MM.1S (cell line): ENCODE results near the gene RGS19.

Experiments used
- DNase-seq: peaks from one replicate; pipeline ENCODE4 v3.0.0-alpha.2; 2015
- H2AFZ ChIP-seq: fragments of 300-600 bp; sonication (generic); 2 replicates; pipeline ENCODE4 v1.6.0; 2016; ENCODE audit warnings: antibody characterized with exemption, low read length
- H3F3A ChIP-seq: fragments of 300-600 bp; sonication (generic); 2 replicates; pipeline ENCODE4 v1.6.1; 2016; ENCODE audit warnings: mild to moderate bottlenecking, antibody characterized with exemption, low read length, moderate library complexity, mixed read lengths; ENCODE audit not compliant: insufficient read depth
- H3K27ac ChIP-seq: fragments of 300-600 bp; sonication (generic); 2 replicates; pipeline ENCODE4 v1.5.1; 2016; ENCODE audit warnings: mild to moderate bottlenecking, low read length
- H3K27me3 ChIP-seq: fragments of 300-600 bp; sonication (generic); replicated peaks from 2 replicates; pipeline ENCODE4 v1.6.0; 2016; ENCODE audit warnings: low read length; ENCODE audit not compliant: insufficient read depth
- H3K36me3 ChIP-seq: fragments of 300-600 bp; sonication (generic); replicated peaks from 2 replicates; pipeline ENCODE4 v1.6.1; 2016; ENCODE audit warnings: mild to moderate bottlenecking, low read length, mixed read lengths; ENCODE audit not compliant: insufficient read depth
- H3K4me1 ChIP-seq: fragments of 300-600 bp; sonication (generic); 2 replicates; pipeline ENCODE4 v1.6.1; 2016; ENCODE audit warnings: low read length, mixed read lengths
- H3K4me2 ChIP-seq: fragments of 300-600 bp; sonication (generic); 2 replicates; pipeline ENCODE4 v1.6.0; 2016; ENCODE audit warnings: low read depth, low read length
- H3K4me3 ChIP-seq: fragments of 300-600 bp; sonication (generic); 2 replicates; pipeline ENCODE4 v1.5.1; 2016; ENCODE audit warnings: low read length, mixed read lengths
- H3K79me2 ChIP-seq: fragments of 300-600 bp; sonication (generic); 2 replicates; pipeline ENCODE4 v1.6.1; 2016; ENCODE audit warnings: mixed run types, low read length, mixed read lengths
- H3K9ac ChIP-seq: fragments of 300-600 bp; sonication (generic); 2 replicates; pipeline ENCODE4 v1.6.1; 2016; ENCODE audit warnings: low read length, mixed read lengths
- H3K9me2 ChIP-seq: fragments of 300-600 bp; sonication (generic); replicated peaks from 2 replicates; pipeline ENCODE4 v1.6.1; 2016; ENCODE audit warnings: mild to moderate bottlenecking, low read length, mixed read lengths; ENCODE audit not compliant: insufficient read depth
- H3K9me3 ChIP-seq: fragments of 300-600 bp; sonication (generic); replicated peaks from 2 replicates; pipeline ENCODE4 v1.6.1; 2016; ENCODE audit warnings: mild to moderate bottlenecking, low read length, mixed read lengths; ENCODE audit not compliant: insufficient read depth
- H4K20me1 ChIP-seq: fragments of 300-600 bp; sonication (generic); 2 replicates; pipeline ENCODE4 v1.6.1; 2016; ENCODE audit warnings: mild to moderate bottlenecking, low read length, moderate library complexity, mixed read lengths; ENCODE audit not compliant: insufficient read depth
- CTCF ChIP-seq: fragments of 300-600 bp; sonication (generic); IDR thresholded peaks from 2 replicates; pipeline ENCODE4 v1.5.1; 2016; ENCODE audit warnings: antibody characterized with exemption, low read length, mixed read lengths
- EZH2 ChIP-seq: fragments of 300-600 bp; sonication (generic); optimal IDR thresholded peaks from 2 replicates; pipeline ENCODE3; 2017; ENCODE audit warnings: low read depth, mild to moderate bottlenecking, antibody characterized with exemption, low read length, mixed read lengths
- EZH2phosphoT487 ChIP-seq: fragments of 300-600 bp; sonication (generic); IDR thresholded peaks from 2 replicates; pipeline ENCODE4 v1.6.1; 2018; ENCODE audit warnings: antibody characterized with exemption, low read length

The RGS19 gene

GRCh38 chr20:64062276-64062595, 17.1 kb downstream of the RGS19 start:
- H3K4me3 ChIP-seq, result peak overlapping the region; percentile 75
- H3K36me3 ChIP-seq, result no peaks in the 10 kb centered on the region
- H3F3A ChIP-seq, result peaks cover 11% of the 10 kb centered on the region
- H3K27me3 ChIP-seq, result peaks cover 17% of the 10 kb centered on the region
- H3K9ac ChIP-seq, result peak overlapping the region; percentile 77; the same call in 1 of the 2 replicates
- no peak for DNase-seq
- no peaks in the 10 kb centered on the region for H3K9me3 ChIP-seq
- no peak overlapping the region for H3K27ac ChIP-seq
- H3K4me2 ChIP-seq, result peak overlapping the region; percentile 96
- peak overlapping the region; percentile 97 for H2AFZ ChIP-seq
- H3K9me2 ChIP-seq, result no peaks in the 10 kb centered on the region
- no peaks in the 10 kb centered on the region for H3K79me2 ChIP-seq
- no peaks in the 10 kb centered on the region for H4K20me1 ChIP-seq
- TF ChIP-seq EZH2 (no peak), EZH2phosphoT487 (no peak), CTCF (no peak)
- H3K4me1 ChIP-seq, result peaks cover 38% of the 10 kb centered on the region

GRCh38 chr20:64058536-64058935, 20.8 kb downstream of the RGS19 start:
- Histone ChIP-seq H3F3A (no peaks in the 10 kb centered on the region), H3K27me3 (peaks cover 40% of the 10 kb centered on the region), H3K9me2 (no peaks in the 10 kb centered on the region), H3K79me2 (no peaks in the 10 kb centered on the region), H2AFZ (no peak overlapping the region), H3K27ac (no peak overlapping the region), H3K36me3 (no peaks in the 10 kb centered on the region), H3K4me1 (peaks cover 6% of the 10 kb centered on the region), H3K9me3 (no peaks in the 10 kb centered on the region), H3K9ac (no peak overlapping the region), H3K4me3 (no peak overlapping the region), H4K20me1 (no peaks in the 10 kb centered on the region), H3K4me2 (no peak overlapping the region)
- no peak for DNase-seq
- TF ChIP-seq EZH2 (no peak), EZH2phosphoT487 (no peak), CTCF (no peak)

- H2AFZ ChIP-seq, result 0 out of 2 replicates have a peak overlapping the region, but pooled peaks have one; percentile 6
- H3K4me1 ChIP-seq, result peaks cover 6% of the 10 kb centered on the region
- no peaks in the 10 kb centered on the region for H4K20me1 ChIP-seq
- no peaks in the 10 kb centered on the region for H3K36me3 ChIP-seq
- H3K4me2 ChIP-seq, result peak overlapping the region; percentile 28; the same call in 1 of the 2 replicates
- TF ChIP-seq CTCF (peak; percentile 81), EZH2phosphoT487 (no peak)
- H3K9ac ChIP-seq, result no peak overlapping the region
- no peaks in the 10 kb centered on the region for H3K79me2 ChIP-seq
- H3K9me3 ChIP-seq, result no peaks in the 10 kb centered on the region
- H3K27ac ChIP-seq, result no peak overlapping the region
- peak; percentile 56 for DNase-seq
- peaks cover 47% of the 10 kb centered on the region for H3K27me3 ChIP-seq
- H3F3A ChIP-seq, result no peaks in the 10 kb centered on the region
- H3K9me2 ChIP-seq, result no peaks in the 10 kb centered on the region
- H3K4me3 ChIP-seq, result no peak overlapping the region
These were observed 21.5 kb downstream of the RGS19 start for GRCh38 chr20:64057628-64058498.
